DMS114 treated with DMSO at 0.1 percent for 48 hours (cell line): ENCODE results near the gene OLA1.

Source experiments
- DNase-seq: peaks from one replicate; lab custom pipeline; 2025; ENCODE audit not compliant: unreplicated experiment; lab: John Stamatoyannopoulos, UW

Gene OLA1

GRCh38 chr2:174224665-174225288 lies 23.6 kb downstream of the OLA1 start:
- DNase-seq: no peak

- DNase-seq: no peak
These were observed 24.2 kb downstream of the OLA1 start for GRCh38 chr2:174224125-174224524.

- DNase-seq: no peak
These were observed 24.9 kb downstream of the OLA1 start for GRCh38 chr2:174223388-174223787.

- DNase-seq: no peak
These were observed 26.2 kb downstream of the OLA1 start for GRCh38 chr2:174222154-174222553.

GRCh38 chr2:174219321-174219720 lies 29.0 kb downstream of the OLA1 start:
- DNase-seq: no peak

GRCh38 chr2:174218773-174219172 lies 29.6 kb downstream of the OLA1 start:
- DNase-seq: no peak

- DNase-seq: no peak
These were observed 30.5 kb downstream of the OLA1 start for GRCh38 chr2:174217869-174218268.

GRCh38 chr2:174211954-174212353 lies 36.4 kb downstream of the OLA1 start:
- DNase-seq: no peak

- DNase-seq: no peak
These were observed 37.5 kb downstream of the OLA1 start for GRCh38 chr2:174210862-174211261.

GRCh38 chr2:174209325-174209724 lies 39.0 kb downstream of the OLA1 start:
- DNase-seq: no peak

- no peak for DNase-seq
These were observed 40.3 kb downstream of the OLA1 start for GRCh38 chr2:174208026-174208425.

- no peak for DNase-seq
These were observed 42.8 kb downstream of the OLA1 start for GRCh38 chr2:174205562-174205961.

GRCh38 chr2:174202188-174202587 lies 46.1 kb downstream of the OLA1 start:
- DNase-seq: no peak

GRCh38 chr2:174198846-174199564 lies 49.3 kb downstream of the OLA1 start:
- no peak for DNase-seq

- no peak for DNase-seq
These were observed 53.1 kb downstream of the OLA1 start for GRCh38 chr2:174195253-174195652.

GRCh38 chr2:174193737-174194136 lies 54.6 kb downstream of the OLA1 start:
- no peak for DNase-seq

GRCh38 chr2:174192664-174193063 lies 55.7 kb downstream of the OLA1 start:
- DNase-seq: no peak

GRCh38 chr2:174191342-174192074 lies 56.8 kb downstream of the OLA1 start:
- no peak for DNase-seq

- no peak for DNase-seq
These were observed 63.4 kb downstream of the OLA1 start for GRCh38 chr2:174184915-174185314.

- no peak for DNase-seq
These were observed 63.8 kb downstream of the OLA1 start for GRCh38 chr2:174184504-174184903.

GRCh38 chr2:174183076-174183475 lies 65.3 kb downstream of the OLA1 start:
- no peak for DNase-seq

GRCh38 chr2:174181368-174181767 lies 67.0 kb downstream of the OLA1 start:
- DNase-seq: no peak
